ENCODE results near the gene SRCAP. TPM values are rescaled to one million over a fixed set of nuclear protein-coding genes. Genes with fewer than 3 reads are reported as not detected.

SRCAP gene
- polyA plus RNA-seq, 1 donor (not counting 4 experiments of a cell fraction or from before 2014, with no cell fraction given), result 1.4 TPM

- TF ChIP-seq CTCF (optimal IDR thresholded peaks at IDR 0.05 in 1 of 3, IDR thresholded peaks at IDR 0.05 in 1 of 3, conservative IDR thresholded peaks at IDR 0.05 in 1 of 3; ENCODE audit: extremely low read depth in 1 of 3, insufficient read depth in 2 of 3, low read length in 3 of 3), result no peak
- TF ChIP-seq EZH2 (IDR thresholded peaks at IDR 0.05; ENCODE audit: low read length), result no peak
- no peak for FAIRE-seq
These were observed 12.7 kb downstream of the SRCAP start for GRCh38 chr16:30711712-30712111.

GRCh38 chr16:30715750-30716445, 16.9 kb downstream of the SRCAP start:
- no peak overlapping the region for H2AFZ ChIP-seq (ENCODE audit: control insufficient read depth, low read length)
- no peak overlapping the region for H3K9ac ChIP-seq (ENCODE audit: control insufficient read depth, extremely low read depth, insufficient read depth, low read length)
- peak; percentile 76 for FAIRE-seq
- no peak for DNase-seq (ENCODE audit: low read depth, low spot score)
- peaks cover 21% of the 10 kb centered on the region for H3K4me1 ChIP-seq (ENCODE audit: control insufficient read depth, extremely low read depth, insufficient read depth, low read length)
- dilution Hi-C loops (cut with MboI; ENCODE audit: extremely low pct_ligation_motif_present, low sequenced_read_pairs), result no loop called here
- TF ChIP-seq CTCF (optimal IDR thresholded peaks at IDR 0.05 in 1 of 3, IDR thresholded peaks at IDR 0.05 in 1 of 3, conservative IDR thresholded peaks at IDR 0.05 in 1 of 3; ENCODE audit: extremely low read depth in 1 of 3, insufficient read depth in 2 of 3, low read length in 3 of 3), result no peak
- TF ChIP-seq EZH2 (IDR thresholded peaks at IDR 0.05; ENCODE audit: low read length), result no peak
- H3K9me3 ChIP-seq (ENCODE audit: control insufficient read depth, low read depth, low read length), result no peaks in the 10 kb centered on the region
- H3K36me3 ChIP-seq (ENCODE audit: control insufficient read depth in 2 of 2, extremely low read depth in 1 of 2, insufficient read depth in 2 of 2, low read length in 2 of 2), result peaks cover 53 to 61% of the 10 kb centered on the region in 2 experiments
- H3K27me3 ChIP-seq (ENCODE audit: control insufficient read depth, extremely low read depth, insufficient read depth, low read length), result no peaks in the 10 kb centered on the region
- peaks cover 44% of the 10 kb centered on the region for H3K79me2 ChIP-seq (ENCODE audit: control insufficient read depth, insufficient read depth, low read length)
- no peak overlapping the region for H3K4me3 ChIP-seq (ENCODE audit: control insufficient read depth in 2 of 3, extremely low read depth in 1 of 3, insufficient read depth in 2 of 3, low read depth in 1 of 3, low read length in 3 of 3)
- H3K9me1 ChIP-seq (ENCODE audit: control insufficient read depth, extremely low read depth, insufficient read depth, low read length), result no peaks in the 10 kb centered on the region
- H3K27ac ChIP-seq (ENCODE audit: control insufficient read depth, insufficient read depth, low read length), result peak overlapping the region; percentile 25
- H3K4me2 ChIP-seq (ENCODE audit: control insufficient read depth, extremely low read depth, insufficient read depth, low read depth, low read length), result peak overlapping the region; percentile 4
- H4K20me1 ChIP-seq (ENCODE audit: control insufficient read depth, extremely low read depth, insufficient read depth, low read length), result peaks cover 3% of the 10 kb centered on the region

More at GRCh38 chr16:30711712-30712111, 12.7 kb downstream of the SRCAP start:
- H3K4me3 ChIP-seq (ENCODE audit: control insufficient read depth in 2 of 3, extremely low read depth in 1 of 3, insufficient read depth in 2 of 3, low read depth in 1 of 3, low read length in 3 of 3), result no peak overlapping the region
- no peaks in the 10 kb centered on the region for H3K9me1 ChIP-seq (ENCODE audit: control insufficient read depth, extremely low read depth, insufficient read depth, low read length)
- no peak overlapping the region for H3K27ac ChIP-seq (ENCODE audit: control insufficient read depth, insufficient read depth, low read length)
- H3K9me3 ChIP-seq (ENCODE audit: control insufficient read depth, low read depth, low read length), result no peaks in the 10 kb centered on the region
- H3K4me2 ChIP-seq (ENCODE audit: control insufficient read depth, extremely low read depth, insufficient read depth, low read depth, low read length), result no peak overlapping the region
- no peak overlapping the region for H3K9ac ChIP-seq (ENCODE audit: control insufficient read depth, extremely low read depth, insufficient read depth, low read length)
- DNase-seq (ENCODE audit: low read depth, low spot score), result no peak
- dilution Hi-C loops (cut with MboI; ENCODE audit: extremely low pct_ligation_motif_present, low sequenced_read_pairs), result no loop called here
- H4K20me1 ChIP-seq (ENCODE audit: control insufficient read depth, extremely low read depth, insufficient read depth, low read length), result peaks cover 3% of the 10 kb centered on the region
- H3K27me3 ChIP-seq (ENCODE audit: control insufficient read depth, extremely low read depth, insufficient read depth, low read length), result no peaks in the 10 kb centered on the region
- peaks cover 18% of the 10 kb centered on the region for H3K79me2 ChIP-seq (ENCODE audit: control insufficient read depth, insufficient read depth, low read length)
- H3K4me1 ChIP-seq (ENCODE audit: control insufficient read depth, extremely low read depth, insufficient read depth, low read length), result peaks cover 21% of the 10 kb centered on the region
- H2AFZ ChIP-seq (ENCODE audit: control insufficient read depth, low read length), result no peak overlapping the region
- peaks cover 70 to 78% of the 10 kb centered on the region in 2 experiments for H3K36me3 ChIP-seq (ENCODE audit: control insufficient read depth in 2 of 2, extremely low read depth in 1 of 2, insufficient read depth in 2 of 2, low read length in 2 of 2)

All from keratinocyte (primary cell).